Keratinocyte (primary cell): ENCODE measurements around the gene AKR1D1. TPM values are rescaled to one million over a fixed set of nuclear protein-coding genes. Genes with fewer than 3 reads are reported as not detected.
"Not testable (repeated sequence)": the region's sequence is repeated elsewhere in the genome, so short reads cannot be mapped to it uniquely, and the experiment has no call there.

ENCODE experiments used
- DNase-seq: peaks from one replicate; pipeline ENCODE4 v3.0.0-alpha.2; 2011; ENCODE audit warnings: low read depth, missing footprints, low spot score
- FAIRE-seq: peaks from 2 replicates; lab custom pipeline; 2011; peaks lifted over from hg19 to GRCh38; lab: Jason Lieb, UNC
- H2AFZ ChIP-seq: 2 replicates; pipeline ENCODE4 v1.6.0; 2012; ENCODE audit warnings: low read length, control low read depth, inconsistent platforms; ENCODE audit not compliant: control insufficient read depth
- H3K27ac ChIP-seq: 2 replicates; pipeline ENCODE4 v1.5.1; 2011; ENCODE audit warnings: low read length; ENCODE audit not compliant: control insufficient read depth, insufficient read depth
- H3K27me3 ChIP-seq: 3 replicates; pipeline ENCODE4 v1.6.0; 2011; ENCODE audit warnings: low read length; ENCODE audit not compliant: control insufficient read depth, insufficient read depth; ENCODE audit errors: extremely low read depth
- H3K36me3 ChIP-seq, 2 experiments: 2 replicates in 1 of 2; 3 replicates in 1 of 2; pipeline ENCODE4 v1.5.1; 2011; ENCODE audit warnings: low read length in 2 of 2, mild to moderate bottlenecking in 1 of 2; ENCODE audit not compliant: control insufficient read depth in 2 of 2, insufficient read depth in 2 of 2; ENCODE audit errors: extremely low read depth in 1 of 2
- H3K4me1 ChIP-seq: 3 replicates; pipeline ENCODE4 v1.5.1; 2011; ENCODE audit warnings: low read length; ENCODE audit not compliant: control insufficient read depth, insufficient read depth; ENCODE audit errors: extremely low read depth
- H3K4me2 ChIP-seq: 3 replicates; pipeline ENCODE4 v1.6.0; 2011; ENCODE audit warnings: low read depth, low read length; ENCODE audit not compliant: control insufficient read depth, insufficient read depth; ENCODE audit errors: extremely low read depth
- H3K4me3 ChIP-seq, 3 experiments: fragments of 200-600 bp in 1 of 3; sonication (generic) in 1 of 3; 2 replicates in 2 of 3; 3 replicates in 1 of 3; pipeline ENCODE4 v1.5.1; 2011 to 2016; ENCODE audit warnings: low read length in 3 of 3, mild to moderate bottlenecking in 3 of 3, control low read depth in 2 of 3, inconsistent platforms in 1 of 3, low read depth in 1 of 3, mixed read lengths in 1 of 3, mixed run types in 1 of 3, moderate library complexity in 1 of 3; ENCODE audit not compliant: control insufficient read depth in 2 of 3, insufficient read depth in 2 of 3; ENCODE audit errors: extremely low read depth in 1 of 3
- H3K79me2 ChIP-seq: 2 replicates; pipeline ENCODE4 v1.6.0; 2012; ENCODE audit warnings: low read length; ENCODE audit not compliant: control insufficient read depth, insufficient read depth
- H3K9ac ChIP-seq: 3 replicates; pipeline ENCODE4 v1.6.0; 2011; ENCODE audit warnings: low read length; ENCODE audit not compliant: control insufficient read depth, insufficient read depth; ENCODE audit errors: extremely low read depth
- H3K9me1 ChIP-seq: 3 replicates; pipeline ENCODE4 v1.6.0; 2011; ENCODE audit warnings: low read length; ENCODE audit not compliant: control insufficient read depth, insufficient read depth; ENCODE audit errors: extremely low read depth
- H3K9me3 ChIP-seq: 2 replicates; pipeline ENCODE4 v1.5.1; 2012; ENCODE audit warnings: low read depth, low read length; ENCODE audit not compliant: control insufficient read depth
- H4K20me1 ChIP-seq: 3 replicates; pipeline ENCODE4 v1.6.0; 2011; ENCODE audit warnings: low read length; ENCODE audit not compliant: control insufficient read depth, insufficient read depth; ENCODE audit errors: extremely low read depth
- EZH2 ChIP-seq: IDR thresholded peaks from one replicate; pipeline ENCODE4 v1.6.1; 2012; ENCODE audit warnings: inconsistent platforms, mild to moderate bottlenecking, low read length, moderate library complexity
- dilution Hi-C: fragments of 300-500 bp; cut with MboI; formaldehyde crosslinking; loops from one replicate; pipeline ENCODE4 v1.7.0; 2020; ENCODE audit warnings: low sequenced_read_pairs; ENCODE audit not compliant: extremely low pct_ligation_motif_present
- polyA plus RNA-seq, 5 experiments: library from polyadenylated mRNA; depleted of rRNA in 3 of 5; stranded (reverse) in 3 of 5; stranded (forward) in 1 of 5; unstranded in 1 of 5; fragments of >200 nt; gene quantifications; 1 replicate in 1 of 5; 2 replicates in 3 of 5; 3 replicates in 1 of 5; pipeline versions ENCODE4 v1.2.1 to v1.2.3, GENCODE V29; 2011 to 2012; ENCODE audit warnings: missing spikeins in 2 of 5, low read depth in 1 of 5, low replicate concordance in 1 of 5
- TF ChIP-seq, protein P1 (sequence below), 3 experiments: IDR thresholded peaks in 1 of 3; conservative IDR thresholded peaks in 1 of 3; optimal IDR thresholded peaks in 1 of 3; 2 replicates in 2 of 3; 3 replicates in 1 of 3; pipeline versions ENCODE3 to v1.5.1; 2011; ENCODE audit warnings: low read length in 3 of 3, mild to moderate bottlenecking in 3 of 3, moderate library complexity in 2 of 3, control low read depth in 1 of 3, inconsistent platforms in 1 of 3; ENCODE audit not compliant: insufficient read depth in 2 of 3; ENCODE audit errors: extremely low read depth in 1 of 3

AKR1D1 gene
- polyA plus RNA-seq, 1 donor (not counting 4 experiments of a cell fraction or from before 2014, with no cell fraction given): not detected

DNA sequence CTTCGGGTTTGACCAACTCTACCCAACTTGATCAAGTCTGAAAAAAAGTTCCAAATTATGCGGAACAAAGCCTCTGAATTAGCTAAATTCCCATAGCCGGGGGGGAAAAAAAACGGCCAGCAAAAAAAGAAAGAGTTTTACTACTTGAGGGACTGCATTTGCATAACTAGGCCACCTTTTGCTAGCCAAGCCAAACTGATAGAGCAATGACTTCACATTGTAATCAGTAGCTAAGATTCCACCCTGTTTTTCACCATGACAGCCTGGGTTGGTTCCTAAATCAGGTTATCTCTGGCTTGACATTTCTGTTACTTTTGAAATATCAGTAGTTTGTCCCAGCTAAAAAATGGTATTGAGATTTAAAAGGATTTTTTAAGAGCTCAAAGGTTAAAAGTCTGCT, 43.0 kb upstream of the AKR1D1 start:
- Histone ChIP-seq H3K27me3 (no peaks in the 10 kb centered on the region), H3K4me2 (no peak overlapping the region), H3K4me1 (no peaks in the 10 kb centered on the region), H3K9ac (no peak overlapping the region), H3K36me3 (no peaks in the 10 kb centered on the region), H3K9me3 (no peaks in the 10 kb centered on the region), H3K27ac (no peak overlapping the region), H3K79me2 (no peaks in the 10 kb centered on the region), H3K9me1 (no peaks in the 10 kb centered on the region), H4K20me1 (no peaks in the 10 kb centered on the region), H3K4me3 (no peak overlapping the region), H2AFZ (no peak overlapping the region)
- TF ChIP-seq EZH2: no peak
- TF ChIP-seq, protein P1, sequence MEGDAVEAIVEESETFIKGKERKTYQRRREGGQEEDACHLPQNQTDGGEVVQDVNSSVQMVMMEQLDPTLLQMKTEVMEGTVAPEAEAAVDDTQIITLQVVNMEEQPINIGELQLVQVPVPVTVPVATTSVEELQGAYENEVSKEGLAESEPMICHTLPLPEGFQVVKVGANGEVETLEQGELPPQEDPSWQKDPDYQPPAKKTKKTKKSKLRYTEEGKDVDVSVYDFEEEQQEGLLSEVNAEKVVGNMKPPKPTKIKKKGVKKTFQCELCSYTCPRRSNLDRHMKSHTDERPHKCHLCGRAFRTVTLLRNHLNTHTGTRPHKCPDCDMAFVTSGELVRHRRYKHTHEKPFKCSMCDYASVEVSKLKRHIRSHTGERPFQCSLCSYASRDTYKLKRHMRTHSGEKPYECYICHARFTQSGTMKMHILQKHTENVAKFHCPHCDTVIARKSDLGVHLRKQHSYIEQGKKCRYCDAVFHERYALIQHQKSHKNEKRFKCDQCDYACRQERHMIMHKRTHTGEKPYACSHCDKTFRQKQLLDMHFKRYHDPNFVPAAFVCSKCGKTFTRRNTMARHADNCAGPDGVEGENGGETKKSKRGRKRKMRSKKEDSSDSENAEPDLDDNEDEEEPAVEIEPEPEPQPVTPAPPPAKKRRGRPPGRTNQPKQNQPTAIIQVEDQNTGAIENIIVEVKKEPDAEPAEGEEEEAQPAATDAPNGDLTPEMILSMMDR (optimal IDR thresholded peaks at IDR 0.05 in 1 of 3, IDR thresholded peaks at IDR 0.05 in 1 of 3, conservative IDR thresholded peaks at IDR 0.05 in 1 of 3; ENCODE audit: extremely low read depth in 1 of 3, insufficient read depth in 2 of 3, low read length in 3 of 3): no peak
- no peak for FAIRE-seq
- DNase-seq: no peak
- dilution Hi-C loops: no loop called here

- no peak for FAIRE-seq
Measured at GRCh38 chr7:138036135-138036534, 40.1 kb upstream of the AKR1D1 start.

DNA sequence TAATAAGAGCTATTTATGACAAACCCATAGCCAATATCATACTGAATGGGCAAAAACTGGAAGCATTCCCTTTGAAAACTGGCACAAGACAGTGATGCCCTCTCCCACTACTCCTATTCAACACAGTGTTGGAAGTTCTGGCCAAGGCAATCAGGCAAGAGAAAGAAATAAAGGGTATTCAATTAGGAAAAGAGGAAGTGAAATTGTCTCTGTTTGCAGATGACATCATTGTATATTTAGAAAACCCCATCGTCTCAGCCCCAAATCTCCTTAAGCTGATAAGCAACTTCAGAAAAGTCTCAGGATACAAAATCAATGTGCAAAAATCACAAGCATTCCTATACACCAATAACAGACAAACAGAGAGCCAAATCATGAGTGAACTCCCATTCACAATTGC, 36.2 kb upstream of the AKR1D1 start:
- H2AFZ ChIP-seq: not testable (repeated sequence)

More at GRCh38 chr7:138036135-138036534, 40.1 kb upstream of the AKR1D1 start:
- TF ChIP-seq, protein P1 (optimal IDR thresholded peaks at IDR 0.05 in 1 of 3, IDR thresholded peaks at IDR 0.05 in 1 of 3, conservative IDR thresholded peaks at IDR 0.05 in 1 of 3; ENCODE audit: extremely low read depth in 1 of 3, insufficient read depth in 2 of 3, low read length in 3 of 3): no peak
- no peak for TF ChIP-seq EZH2
- no peaks in the 10 kb centered on the region for H3K79me2 ChIP-seq
- no peaks in the 10 kb centered on the region for H3K9me3 ChIP-seq
- H3K27me3 ChIP-seq: no peaks in the 10 kb centered on the region
- H4K20me1 ChIP-seq: no peaks in the 10 kb centered on the region
- H3K9me1 ChIP-seq: no peaks in the 10 kb centered on the region
- H3K4me1 ChIP-seq: no peaks in the 10 kb centered on the region
- no peak overlapping the region for H3K4me3 ChIP-seq
- H3K4me2 ChIP-seq: no peak overlapping the region
- no peak overlapping the region for H3K9ac ChIP-seq
- DNase-seq: no peak
- dilution Hi-C loops: no loop called here
- H3K36me3 ChIP-seq: no peaks in the 10 kb centered on the region
- H2AFZ ChIP-seq: no peak overlapping the region
- H3K27ac ChIP-seq: no peak overlapping the region

More for the DNA sequence above, 36.2 kb upstream of the AKR1D1 start:
- H3K9me1 ChIP-seq, H3K36me3 ChIP-seq, H3K9me3 ChIP-seq, dilution Hi-C loops, H3K9ac ChIP-seq, H4K20me1 ChIP-seq, H3K4me2 ChIP-seq, FAIRE-seq, H3K4me3 ChIP-seq, H3K27me3 ChIP-seq, H3K79me2 ChIP-seq, DNase-seq, H3K27ac ChIP-seq, H3K4me1 ChIP-seq: not testable (repeated sequence)
